GM13976 (cell line): ENCODE measurements around the gene SAP30BP.
"Not testable (repeated sequence)": the region's sequence is repeated elsewhere in the genome, so short reads cannot be mapped to it uniquely, and the experiment has no call there.

Source experiments
- DNase-seq: peaks from one replicate; pipeline ENCODE4 v3.0.0; 2012; ENCODE audit warnings: low spot score
- CTCF ChIP-seq: IDR thresholded peaks from 2 replicates; pipeline ENCODE4 v1.5.1; 2012; ENCODE audit warnings: borderline replicate concordance, mild to moderate bottlenecking; ENCODE audit not compliant: insufficient read depth; ENCODE audit errors: extremely low read depth, missing control alignments, control extremely low read depth
- in situ Hi-C: fragments of 300-500 bp; cut with MboI; formaldehyde crosslinking; loops from one replicate; pipeline ENCODE4 v1.12.0; 2022; ENCODE audit warnings: low sequenced_read_pairs, mixed read lengths, inconsistent platforms; ENCODE audit not compliant: unreplicated experiment

SAP30BP gene

GRCh38 chr17:75637551-75637950 is 29.6 kb upstream of the SAP30BP start:
- no peak for DNase-seq
- in situ Hi-C loops: no loop called here

GRCh38 chr17:75638039-75638438 is 29.1 kb upstream of the SAP30BP start:
- in situ Hi-C loops, DNase-seq: not testable (repeated sequence)

More at GRCh38 chr17:75637551-75637950, 29.6 kb upstream of the SAP30BP start:
- no peak for TF ChIP-seq CTCF

GRCh38 chr17:75638893-75639292 is 28.2 kb upstream of the SAP30BP start:
- no peak for DNase-seq
- TF ChIP-seq CTCF: no peak
- in situ Hi-C loops: no loop called here

GRCh38 chr17:75639327-75639726 is 27.8 kb upstream of the SAP30BP start:
- DNase-seq: no peak
- in situ Hi-C loops: no loop called here
- no peak for TF ChIP-seq CTCF

GRCh38 chr17:75639771-75640555 is 27.2 kb upstream of the SAP30BP start:
- DNase-seq: no peak

GRCh38 chr17:75640556-75641119 is 26.5 kb upstream of the SAP30BP start:
- TF ChIP-seq CTCF: no peak
- DNase-seq: no peak
- in situ Hi-C loops: no loop called here

More at GRCh38 chr17:75639771-75640555, 27.2 kb upstream of the SAP30BP start:
- in situ Hi-C loops: no loop called here
- no peak for TF ChIP-seq CTCF

DNA sequence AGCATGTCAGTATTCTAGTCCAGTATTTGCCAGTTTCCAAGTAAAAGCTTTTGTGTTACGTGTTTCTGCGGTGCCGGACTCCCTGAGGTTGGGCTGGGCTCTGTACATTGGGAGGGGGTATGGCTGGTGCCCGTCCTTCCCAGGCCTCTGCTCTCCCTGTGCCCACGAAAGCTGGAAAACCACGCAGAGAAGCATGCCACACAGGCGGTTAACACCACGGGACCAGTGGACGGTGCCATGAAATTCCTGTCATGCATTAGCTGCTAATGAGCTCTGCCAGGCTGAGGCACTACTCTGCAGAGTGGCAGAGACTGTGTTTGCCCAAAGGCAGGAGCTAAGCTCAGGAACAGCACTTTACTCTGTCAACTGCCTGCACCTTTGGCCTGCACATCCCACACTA is 25.8 kb upstream of the SAP30BP start:
- TF ChIP-seq CTCF: no peak
- DNase-seq: no peak
- in situ Hi-C loops: no loop called here
